Measurements from ENCODE around the gene WDR36.

WDR36 gene

DNA sequence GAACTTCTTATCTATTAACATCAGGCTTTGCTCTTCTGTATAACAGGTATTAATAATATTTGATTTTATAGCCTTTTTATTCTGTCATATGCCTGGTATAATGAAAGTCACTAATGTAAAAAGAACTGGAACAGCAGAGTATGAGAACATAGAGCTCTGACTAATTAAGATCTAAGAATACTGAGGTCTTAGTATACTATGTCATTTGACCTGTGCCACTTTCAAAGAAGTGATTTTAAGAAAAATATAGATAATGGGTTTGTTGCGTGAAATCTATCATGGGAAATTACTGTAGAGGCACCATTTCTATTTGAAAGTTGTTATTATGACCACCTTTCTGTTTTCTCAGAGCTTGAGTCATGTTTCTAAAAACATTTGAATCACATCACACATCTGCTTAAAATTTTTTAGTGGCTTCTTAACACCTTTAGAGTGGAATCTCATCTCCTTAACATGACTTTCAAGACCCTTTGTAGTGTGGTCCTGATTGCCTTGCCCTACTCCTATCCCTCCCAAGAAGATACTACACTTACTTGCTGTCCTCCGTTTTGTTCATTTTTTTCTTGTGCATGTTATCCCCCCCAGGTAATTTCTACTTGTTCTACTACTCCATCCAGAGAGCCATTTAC is 14.3 kb downstream of the WDR36 start:
- DNase-seq (ENCODE audit: low spot score): no peak

DNA sequence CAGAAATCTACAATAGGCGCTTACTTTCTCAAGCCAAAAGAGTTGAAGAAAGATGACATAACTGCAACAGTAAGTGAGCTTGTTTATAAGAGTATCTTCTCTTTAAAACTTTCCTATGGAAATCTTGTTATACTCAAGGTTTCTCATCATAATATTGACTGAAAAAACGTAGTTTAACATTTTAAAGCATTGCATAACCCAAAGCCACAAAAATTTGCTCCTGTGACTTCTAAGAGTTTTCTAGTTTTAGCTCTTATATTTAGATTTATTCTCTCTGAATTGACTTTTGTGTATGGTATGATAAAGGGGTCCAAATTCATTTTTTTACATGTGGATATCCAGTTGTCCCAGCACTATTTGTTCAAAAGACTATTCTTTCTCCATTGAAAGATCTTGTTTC is 15.2 kb downstream of the WDR36 start:
- DNase-seq (ENCODE audit: low spot score): no peak

DNA sequence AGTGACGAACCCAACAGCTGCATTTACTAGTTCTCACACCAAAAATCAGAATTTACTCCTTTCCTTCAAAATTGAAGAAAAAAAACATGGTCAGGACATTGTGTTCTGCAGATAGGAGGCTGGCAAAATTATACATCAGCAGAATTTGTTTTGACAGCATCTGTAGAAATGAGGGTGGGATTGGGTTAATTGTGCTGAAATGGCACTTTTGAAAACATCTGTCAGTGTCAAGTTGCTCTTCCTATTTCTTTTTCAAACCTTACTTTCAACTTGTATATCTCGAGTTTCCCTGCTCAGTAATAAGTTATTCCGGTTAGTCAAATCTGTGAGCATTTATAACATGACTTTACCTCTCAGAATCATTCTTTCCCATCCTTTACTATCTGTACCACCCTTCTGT is 19.8 kb downstream of the WDR36 start:
- DNase-seq (ENCODE audit: low spot score): no peak

DNA sequence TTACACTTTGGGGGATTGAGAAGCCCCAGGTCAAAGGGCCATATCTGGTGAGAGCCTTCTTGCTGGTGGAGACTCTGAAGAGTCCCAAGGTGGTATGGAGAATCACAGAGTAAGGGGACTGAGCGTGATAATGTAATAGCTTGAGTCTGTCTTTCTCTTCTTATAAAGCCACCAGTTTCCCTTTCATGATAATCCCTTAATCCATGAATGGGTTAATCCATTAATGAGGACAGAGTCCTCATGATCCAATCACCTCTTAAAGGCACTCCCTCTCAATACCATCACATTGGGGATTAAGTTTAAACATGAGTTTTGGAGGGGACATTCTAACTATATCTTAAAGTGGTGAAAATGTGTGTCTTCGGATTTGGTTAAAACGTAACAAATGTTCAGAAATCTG is 21.5 kb downstream of the WDR36 start:
- DNase-seq (ENCODE audit: low spot score): no peak

GRCh38 chr5:111115229-111115628 is 23.1 kb downstream of the WDR36 start:
- no peak for DNase-seq (ENCODE audit: low spot score)

- no peak for DNase-seq (ENCODE audit: low spot score)
These were observed 24.4 kb downstream of the WDR36 start for GRCh38 chr5:111116550-111116949.

DNA sequence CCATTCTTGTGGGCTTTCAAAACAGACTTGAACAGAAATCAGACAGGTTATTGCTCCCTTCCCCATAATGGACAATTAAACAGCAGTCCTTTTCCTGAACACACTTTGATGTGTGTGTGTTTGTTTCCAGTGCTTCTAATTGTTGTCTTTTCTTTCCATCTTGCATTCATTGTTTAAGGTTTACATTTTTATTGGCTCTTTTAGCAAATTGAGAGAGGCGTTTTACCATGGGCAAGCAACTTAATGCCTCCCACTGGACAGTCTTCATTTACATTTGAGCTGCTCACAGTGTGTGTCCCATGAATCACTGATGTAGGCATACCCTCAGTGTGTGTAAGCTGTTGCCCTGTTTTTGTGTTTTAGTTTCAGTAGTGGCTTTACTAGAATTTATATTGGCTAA is 25.0 kb downstream of the WDR36 start:
- DNase-seq (ENCODE audit: low spot score): no peak

DNA sequence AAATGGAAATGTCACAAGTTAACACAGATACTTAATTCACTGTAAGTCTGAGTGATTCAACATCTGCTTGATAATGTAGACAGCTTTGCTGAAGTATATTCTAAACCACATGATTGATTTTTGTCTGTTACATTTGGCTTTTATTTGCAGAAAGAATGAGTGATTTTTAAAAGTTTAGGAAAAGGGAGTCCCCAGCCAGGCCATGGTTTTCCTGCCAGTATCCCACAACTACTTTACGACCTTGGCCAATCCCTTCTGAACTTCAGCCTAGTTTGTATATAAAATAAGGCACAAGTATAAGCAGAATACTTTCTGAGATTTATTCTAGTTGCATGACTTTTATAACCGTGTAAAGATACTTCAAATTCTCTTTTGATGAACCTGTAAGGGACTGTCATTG is 27.1 kb downstream of the WDR36 start:
- no peak for DNase-seq (ENCODE audit: low spot score)

- DNase-seq (ENCODE audit: low spot score): no peak
These were observed 27.7 kb downstream of the WDR36 start for GRCh38 chr5:111119856-111120255.

DNA sequence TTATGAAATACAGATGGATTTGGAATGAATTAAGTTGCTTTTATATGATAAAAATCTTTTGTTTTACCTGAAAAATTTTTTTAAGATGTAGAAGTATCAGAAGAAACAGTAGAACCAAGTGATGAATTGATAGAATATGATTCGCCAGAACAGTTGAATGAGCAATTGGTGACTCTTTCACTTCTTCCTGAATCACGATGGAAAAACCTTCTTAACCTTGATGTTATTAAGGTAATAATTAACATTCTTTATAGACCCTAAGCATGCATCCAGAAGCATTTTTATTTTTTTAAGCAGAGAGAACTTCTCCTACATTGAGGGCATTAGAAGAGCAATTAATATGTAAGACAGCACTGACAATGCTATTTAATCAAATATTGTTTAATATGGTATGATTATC is 28.8 kb downstream of the WDR36 start:
- DNase-seq (ENCODE audit: low spot score): no peak

DNA sequence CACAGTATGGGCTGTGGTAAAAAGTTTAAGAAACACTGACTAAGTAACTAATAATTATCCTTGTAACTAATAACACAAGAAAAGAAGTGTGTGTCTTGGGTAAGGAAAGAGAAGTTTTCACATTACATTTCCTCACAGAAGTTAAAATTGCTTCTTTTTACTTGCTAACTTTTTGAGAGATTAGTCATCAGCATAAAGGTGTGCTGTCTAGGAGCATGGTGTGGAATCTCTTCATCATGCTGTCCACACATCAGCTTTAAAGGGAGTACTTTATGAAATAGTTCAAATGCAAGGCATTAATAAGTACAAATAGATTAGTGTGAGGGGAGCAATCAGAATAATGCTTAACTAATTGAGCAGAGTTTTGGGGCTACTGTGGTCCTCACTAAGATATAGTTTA is 29.8 kb downstream of the WDR36 start:
- no peak for DNase-seq (ENCODE audit: low spot score)

DNA sequence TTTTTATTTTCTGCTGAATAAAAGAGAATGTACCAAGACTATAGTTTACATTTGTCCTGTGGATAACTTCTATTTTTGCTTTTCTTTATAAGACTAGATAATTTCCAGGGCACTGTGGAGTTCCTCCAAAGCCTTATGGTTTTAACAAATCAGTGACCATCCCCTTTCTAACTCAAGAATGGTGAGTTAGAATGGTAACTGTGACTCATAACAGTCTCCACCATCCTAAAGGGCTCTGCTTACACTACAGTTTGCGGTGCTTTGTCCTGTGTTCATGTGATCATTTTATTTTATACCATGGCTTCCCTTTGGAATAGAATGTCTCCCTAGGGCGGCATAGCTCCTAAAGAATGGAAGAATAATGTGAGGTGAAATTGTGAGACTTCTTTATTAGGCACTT is 30.2 kb downstream of the WDR36 start:
- no peak for DNase-seq (ENCODE audit: low spot score)

DNA sequence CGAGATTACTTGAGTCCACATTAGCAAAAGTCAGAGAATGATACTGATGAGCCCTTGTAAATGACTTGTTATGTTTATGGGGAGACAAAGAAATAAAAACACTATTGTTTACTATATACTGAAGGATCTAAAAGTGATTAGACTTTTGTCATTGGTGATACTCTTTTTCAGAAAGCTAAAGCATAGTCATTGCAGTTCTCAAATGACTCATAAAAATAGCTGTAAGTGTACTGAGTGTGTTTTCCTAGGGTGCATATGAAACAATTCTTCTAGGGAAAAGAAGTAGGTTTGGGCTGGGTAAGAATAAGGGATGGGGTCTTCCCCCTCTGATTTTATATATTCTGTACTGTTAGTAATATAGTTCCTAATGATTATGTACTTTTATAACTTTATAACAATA is 32.6 kb downstream of the WDR36 start:
- no peak for DNase-seq (ENCODE audit: low spot score)

- no peak for DNase-seq (ENCODE audit: low spot score)
These were observed 34.7 kb downstream of the WDR36 start for GRCh38 chr5:111126896-111127295.

DNA sequence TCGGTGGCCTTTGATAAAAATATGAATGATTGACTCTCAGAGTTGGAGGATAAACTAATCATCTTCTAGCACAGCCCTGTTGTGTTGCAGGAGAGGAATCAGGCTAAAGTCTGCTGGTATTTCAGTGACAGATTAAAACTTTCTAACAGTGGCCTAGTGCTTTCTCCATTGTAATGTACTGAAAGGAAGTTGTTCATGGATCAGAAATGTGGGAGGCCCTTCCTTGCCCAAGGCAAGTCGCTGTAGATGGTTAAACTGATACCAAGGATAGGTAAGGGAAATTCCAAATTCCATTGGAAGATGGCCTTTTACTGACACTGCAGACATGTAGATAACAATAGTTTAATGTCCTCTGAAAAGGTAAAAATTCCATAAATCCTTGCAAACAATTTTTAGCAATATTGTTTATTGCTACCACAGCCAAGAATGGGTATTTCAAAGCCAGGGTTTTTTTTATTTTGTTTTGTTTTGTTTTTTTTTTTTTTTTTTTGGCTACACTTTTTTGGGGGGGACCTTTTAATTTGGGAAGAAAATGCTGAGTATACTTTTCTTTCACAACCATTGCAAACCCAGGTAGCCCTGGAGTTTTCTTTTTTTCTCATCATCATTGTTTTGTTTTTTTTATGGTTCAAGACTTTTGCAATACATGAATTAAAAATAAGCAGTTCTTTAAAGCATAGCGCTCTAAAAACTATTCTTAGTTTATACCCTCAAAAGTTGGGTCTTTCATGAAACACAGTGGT is 35.5 kb downstream of the WDR36 start:
- no peak for DNase-seq (ENCODE audit: low spot score)

DNA sequence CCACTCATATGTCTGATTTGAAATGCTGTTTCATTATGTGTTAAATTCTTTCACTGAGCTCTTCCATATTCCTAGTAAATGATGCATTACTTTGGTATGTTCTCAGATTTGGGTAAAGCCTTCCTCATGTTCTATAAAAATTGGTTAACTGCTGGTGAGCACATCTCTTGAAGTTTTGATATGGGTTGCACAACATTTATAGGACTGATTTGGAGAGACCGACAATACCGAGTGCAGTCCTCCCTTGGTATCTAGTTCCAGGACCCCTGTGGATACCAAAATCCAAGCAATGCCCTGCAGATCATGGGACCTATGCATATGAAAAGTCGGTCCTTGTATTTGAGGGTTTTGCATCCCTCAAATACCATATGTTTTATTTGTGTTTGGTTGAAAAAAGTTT is 37.8 kb downstream of the WDR36 start:
- no peak for DNase-seq (ENCODE audit: low spot score)

GRCh38 chr5:111131356-111131755 is 39.2 kb downstream of the WDR36 start:
- no peak for DNase-seq (ENCODE audit: low spot score)

DNA sequence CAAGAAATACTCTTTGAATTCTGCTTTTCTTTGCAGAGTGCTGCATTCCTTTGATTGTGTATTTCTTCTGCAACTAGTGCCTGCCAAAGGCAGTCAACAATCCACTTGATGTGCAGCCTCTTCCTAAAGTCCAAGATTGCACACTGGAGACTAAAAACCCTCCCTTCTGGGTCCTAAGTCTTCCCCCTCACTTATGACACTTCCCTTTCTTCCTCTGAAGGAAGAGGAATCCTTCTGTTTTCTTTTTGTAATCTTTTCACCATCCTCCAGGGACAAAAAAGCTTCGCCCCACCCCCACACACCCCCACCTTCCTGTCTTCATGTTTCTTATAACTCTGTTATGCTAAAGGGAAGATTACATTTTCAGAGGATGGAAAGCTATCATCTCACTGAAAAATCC is 39.9 kb downstream of the WDR36 start:
- no peak for DNase-seq (ENCODE audit: low spot score)

DNA sequence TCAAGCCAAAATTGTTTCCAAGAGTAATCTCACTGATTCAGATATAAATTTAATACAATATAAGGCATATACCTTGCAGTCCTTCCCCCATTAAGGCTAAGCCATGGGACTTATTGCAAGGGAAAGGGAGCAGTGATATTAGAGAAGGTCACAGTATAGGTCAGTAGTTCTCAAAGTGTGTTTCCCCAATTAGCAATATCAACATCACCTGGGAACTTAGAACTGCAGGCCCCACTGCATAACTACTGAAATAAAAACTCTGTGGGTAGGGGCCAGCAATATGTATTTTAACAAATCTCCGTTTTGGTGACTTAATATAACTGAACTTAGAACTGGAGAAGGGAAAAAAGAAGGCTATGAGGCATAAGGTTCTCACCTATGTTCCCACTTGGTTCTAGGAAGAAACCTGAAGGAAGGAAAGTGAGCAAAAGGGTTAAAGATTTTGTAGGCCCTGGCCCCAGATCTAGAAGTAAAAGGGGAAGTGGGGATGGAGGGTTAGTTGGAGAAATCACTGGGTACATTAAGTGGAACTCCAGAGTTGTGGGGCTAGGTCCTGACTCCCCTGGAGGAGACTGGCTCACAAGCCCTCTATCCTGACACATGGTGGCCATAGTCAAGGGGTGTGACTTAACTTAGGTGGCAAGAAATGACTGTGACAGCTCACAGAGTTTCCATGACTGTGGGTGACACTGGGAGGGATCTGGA is 40.7 kb downstream of the WDR36 start:
- DNase-seq (ENCODE audit: low spot score): no peak

GRCh38 chr5:111133436-111133751 is 41.2 kb downstream of the WDR36 start:
- no peak for DNase-seq (ENCODE audit: low spot score)

- DNase-seq (ENCODE audit: low spot score): peak; percentile 30
These were observed 41.9 kb downstream of the WDR36 start for GRCh38 chr5:111134087-111134486.

DNA sequence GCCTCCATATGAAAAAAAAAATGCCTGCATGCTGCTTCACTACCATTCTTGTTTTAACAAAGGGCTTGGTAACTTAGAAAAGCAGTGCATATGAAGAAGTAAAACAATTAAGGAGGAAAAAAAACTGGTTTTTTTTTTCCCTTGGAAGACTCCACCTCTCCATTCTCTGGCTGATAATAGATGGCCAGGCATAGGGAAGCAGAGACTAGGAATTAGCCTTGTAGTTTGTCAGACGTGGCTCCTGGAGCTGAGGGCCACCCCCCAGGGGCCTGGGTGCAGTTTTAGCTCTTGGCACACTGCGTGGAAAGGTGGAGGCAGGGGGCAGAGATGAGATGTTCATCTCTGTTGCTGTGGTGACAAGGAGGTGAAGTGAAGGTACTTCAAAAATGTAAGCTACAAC is 42.7 kb downstream of the WDR36 start:
- DNase-seq (ENCODE audit: low spot score): no peak

DNA sequence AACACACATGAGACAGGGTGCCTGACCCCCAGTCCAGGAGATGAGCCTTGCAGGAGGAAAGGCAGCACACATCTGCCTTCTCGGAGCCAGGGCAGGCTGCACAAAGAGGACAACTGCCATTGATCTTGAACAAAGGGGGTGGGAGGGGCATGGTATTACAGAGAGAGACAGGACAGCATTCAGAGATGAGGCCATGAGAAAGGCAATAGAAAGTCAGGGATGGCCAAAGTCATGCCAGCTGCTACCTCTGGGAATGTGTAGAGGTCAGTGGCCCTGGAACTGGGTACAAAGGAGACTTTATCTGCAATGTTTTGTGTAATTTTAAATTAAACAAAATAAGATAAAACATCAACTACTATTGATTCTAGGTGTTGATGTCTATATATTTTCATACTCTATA is 43.2 kb downstream of the WDR36 start:
- DNase-seq (ENCODE audit: low spot score): no peak

- DNase-seq (ENCODE audit: low spot score): peak; percentile 28
These were observed 43.8 kb downstream of the WDR36 start for GRCh38 chr5:111135946-111136345.

All from AG08396 (cell line).